ENCODE results near the gene RIBC2.
"Not testable (repeated sequence)": the region's sequence is repeated elsewhere in the genome, so short reads cannot be mapped to it uniquely, and the experiment has no call there.

The RIBC2 gene

GRCh38 chr22:45463691-45464090 lies 50.2 kb downstream of the RIBC2 start:
- H3K4me3 Mint-ChIP-seq; DNase-seq; ATAC-seq; H3K27ac Mint-ChIP-seq; H3K36me3 Mint-ChIP-seq (ENCODE audit: low read depth); H3K9me3 Mint-ChIP-seq; H3K27me3 Mint-ChIP-seq; H3K4me1 Mint-ChIP-seq: not testable (repeated sequence)

- Mint-ChIP-seq H3K4me1 (no peaks in the 10 kb centered on the region), H3K4me3 (no peak overlapping the region), H3K9me3 (peaks cover 5% of the 10 kb centered on the region), H3K27ac (no peak overlapping the region), H3K36me3 (ENCODE audit: low read depth) (no peaks in the 10 kb centered on the region), H3K27me3 (peaks cover 5% of the 10 kb centered on the region)
- no peak for ATAC-seq
- no peak for DNase-seq
Measured at GRCh38 chr22:45465633-45466032, 52.1 kb downstream of the RIBC2 start.

DNA sequence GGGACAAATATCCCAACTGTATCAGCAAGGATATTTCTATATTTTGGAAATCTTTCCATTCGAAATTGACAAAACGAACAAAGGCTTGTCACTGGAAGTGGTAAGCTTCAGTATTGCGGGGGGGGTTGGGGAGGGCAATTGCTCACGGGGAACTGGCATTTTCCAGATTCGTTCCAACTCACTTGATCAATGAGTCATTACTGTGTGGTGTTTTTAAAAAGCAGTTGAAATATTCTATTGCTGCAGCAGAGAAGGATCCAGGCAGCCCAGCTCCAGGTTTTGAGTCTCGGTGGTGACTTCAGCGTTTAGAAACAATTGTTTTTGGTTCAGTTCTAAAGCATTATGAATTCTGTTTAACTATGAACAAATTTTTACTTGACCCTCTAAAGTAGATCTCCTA lies 55.4 kb downstream of the RIBC2 start:
- ATAC-seq: no peak

DNA sequence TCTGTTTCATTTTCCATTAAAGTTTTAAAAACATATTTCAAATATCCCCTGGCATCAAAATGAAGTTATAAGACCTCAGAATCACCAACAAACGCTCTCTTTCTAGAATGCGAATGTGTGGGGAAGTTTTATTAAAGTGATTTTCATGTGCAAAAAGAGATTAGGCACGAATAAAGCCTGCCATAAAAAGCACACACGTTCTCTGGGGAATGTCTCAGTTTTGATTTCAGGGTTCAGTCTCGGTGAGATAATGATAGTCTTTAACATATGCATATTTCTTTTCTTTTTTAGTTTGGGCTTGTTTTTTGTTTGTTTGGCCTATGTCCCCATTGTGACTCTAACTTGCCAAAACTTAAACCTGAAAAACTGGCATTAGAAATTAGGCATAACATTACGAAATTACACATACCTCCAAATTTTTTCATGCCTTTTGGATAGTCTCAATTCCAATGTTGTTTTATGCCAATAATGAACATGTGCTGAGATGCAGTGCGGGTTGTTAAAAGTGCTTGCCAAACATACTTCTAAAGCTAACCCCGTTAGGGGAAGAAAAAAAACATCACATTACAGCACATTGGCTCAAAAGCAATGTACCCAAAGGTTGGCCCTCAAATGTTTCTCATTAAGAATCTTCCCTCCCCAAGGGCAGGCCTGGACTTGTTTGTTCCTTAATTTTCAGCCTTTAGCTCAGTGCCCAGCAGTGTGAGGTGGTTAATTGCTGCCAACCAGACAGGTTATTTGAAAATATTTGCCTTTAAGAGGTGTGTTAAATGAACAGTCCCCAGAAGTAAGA lies 56.0 kb downstream of the RIBC2 start:
- Mint-ChIP-seq H3K36me3 (ENCODE audit: low read depth) (no peaks in the 10 kb centered on the region), H3K27me3 (peaks cover 6% of the 10 kb centered on the region), H3K4me1 (no peaks in the 10 kb centered on the region), H3K4me3 (no peak overlapping the region), H3K9me3 (peaks cover 5% of the 10 kb centered on the region), H3K27ac (no peak overlapping the region)
- DNase-seq (no peak), ATAC-seq (no peak)

More for the DNA sequence above, 55.4 kb downstream of the RIBC2 start:
- Mint-ChIP-seq H3K4me3 (no peak overlapping the region), H3K27ac (no peak overlapping the region), H3K27me3 (peaks cover 6% of the 10 kb centered on the region), H3K36me3 (ENCODE audit: low read depth) (no peaks in the 10 kb centered on the region), H3K4me1 (no peaks in the 10 kb centered on the region), H3K9me3 (peaks cover 5% of the 10 kb centered on the region)
- no peak for DNase-seq

- Mint-ChIP-seq H3K27ac (no peak overlapping the region), H3K9me3 (peaks cover 5% of the 10 kb centered on the region), H3K4me1 (no peaks in the 10 kb centered on the region), H3K4me3 (no peak overlapping the region), H3K36me3 (ENCODE audit: low read depth) (no peaks in the 10 kb centered on the region), H3K27me3 (peaks cover 9% of the 10 kb centered on the region)
- ATAC-seq (no peak), DNase-seq (no peak)
Measured at GRCh38 chr22:45470871-45471270, 57.4 kb downstream of the RIBC2 start.

DNA sequence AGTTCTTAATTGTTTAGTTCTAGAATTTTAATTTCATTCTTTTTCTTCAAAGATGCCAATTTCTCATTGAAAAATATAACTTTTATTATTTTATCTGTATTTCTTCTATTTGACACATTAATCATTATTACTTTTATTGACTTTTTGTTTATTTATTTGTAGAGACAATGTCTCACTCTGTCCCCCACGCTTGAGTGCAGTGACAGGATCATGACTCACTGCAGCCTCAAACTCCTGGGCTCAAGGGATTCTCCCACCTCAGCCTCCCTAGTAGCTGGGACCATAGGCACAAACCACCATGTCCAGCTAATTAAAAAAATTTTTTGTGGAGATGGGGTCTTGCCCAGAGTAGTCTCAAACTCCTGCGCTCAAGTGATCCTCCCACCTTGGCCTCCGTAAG lies 58.9 kb downstream of the RIBC2 start:
- DNase-seq (no peak), ATAC-seq (no peak)
- Mint-ChIP-seq H3K4me3 (no peak overlapping the region), H3K4me1 (no peaks in the 10 kb centered on the region), H3K36me3 (ENCODE audit: low read depth) (no peaks in the 10 kb centered on the region), H3K27ac (no peak overlapping the region), H3K9me3 (peaks cover 5% of the 10 kb centered on the region), H3K27me3 (peaks cover 12% of the 10 kb centered on the region)

DNA sequence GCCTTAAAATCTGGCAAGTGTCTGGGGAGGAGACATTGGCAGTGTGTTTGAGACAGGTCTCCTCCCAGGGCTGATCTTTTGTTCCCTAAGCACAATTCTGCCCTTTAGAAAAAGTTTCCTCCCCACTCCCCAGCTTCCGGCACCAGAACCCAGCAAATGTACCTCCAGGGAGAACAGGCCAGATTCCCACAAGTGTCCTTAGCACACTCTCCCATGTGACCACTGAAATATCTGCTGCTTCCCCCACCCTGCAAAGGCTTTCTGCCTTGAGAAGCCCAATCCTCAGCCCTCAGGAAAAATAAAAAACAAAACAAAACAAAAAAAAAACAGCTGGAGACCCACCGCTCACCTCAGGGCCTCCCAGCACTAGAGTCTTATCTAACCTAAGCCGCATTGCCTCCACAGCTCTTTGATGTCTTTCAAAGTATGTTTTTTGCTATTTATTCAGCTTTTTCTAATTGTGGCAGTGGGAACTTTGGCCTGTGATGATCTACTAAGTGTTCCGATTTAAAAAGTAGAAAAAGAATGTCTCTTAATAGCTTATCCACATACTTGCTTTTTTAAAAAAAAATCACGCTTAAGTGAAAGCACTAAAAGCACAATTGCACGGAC lies 60.2 kb downstream of the RIBC2 start:
- H3K4me3 Mint-ChIP-seq: no peak overlapping the region
- H3K27me3 Mint-ChIP-seq: peaks cover 14% of the 10 kb centered on the region
- ATAC-seq (no peak), DNase-seq (no peak)
- H3K27ac Mint-ChIP-seq: no peak overlapping the region
- no peaks in the 10 kb centered on the region for H3K9me3 Mint-ChIP-seq
- no peaks in the 10 kb centered on the region for H3K36me3 Mint-ChIP-seq (ENCODE audit: low read depth)
- H3K4me1 Mint-ChIP-seq: no peaks in the 10 kb centered on the region

GRCh38 chr22:45475063-45475747 lies 61.7 kb downstream of the RIBC2 start:
- Mint-ChIP-seq H3K36me3 (ENCODE audit: low read depth) (no peaks in the 10 kb centered on the region), H3K4me3 (no peak overlapping the region), H3K27ac (no peak overlapping the region), H3K9me3 (no peaks in the 10 kb centered on the region), H3K4me1 (no peaks in the 10 kb centered on the region), H3K27me3 (peaks cover 14% of the 10 kb centered on the region)
- no peak for DNase-seq
- no peak for ATAC-seq

- ATAC-seq: no peak
- H3K27me3 Mint-ChIP-seq: peaks cover 16% of the 10 kb centered on the region
- H3K27ac Mint-ChIP-seq: no peak overlapping the region
- H3K4me3 Mint-ChIP-seq: no peak overlapping the region
- no peaks in the 10 kb centered on the region for H3K9me3 Mint-ChIP-seq
- no peaks in the 10 kb centered on the region for H3K36me3 Mint-ChIP-seq (ENCODE audit: low read depth)
- H3K4me1 Mint-ChIP-seq: no peaks in the 10 kb centered on the region
- no peak for DNase-seq
Measured at GRCh38 chr22:45475851-45476514, 62.5 kb downstream of the RIBC2 start.

DNA sequence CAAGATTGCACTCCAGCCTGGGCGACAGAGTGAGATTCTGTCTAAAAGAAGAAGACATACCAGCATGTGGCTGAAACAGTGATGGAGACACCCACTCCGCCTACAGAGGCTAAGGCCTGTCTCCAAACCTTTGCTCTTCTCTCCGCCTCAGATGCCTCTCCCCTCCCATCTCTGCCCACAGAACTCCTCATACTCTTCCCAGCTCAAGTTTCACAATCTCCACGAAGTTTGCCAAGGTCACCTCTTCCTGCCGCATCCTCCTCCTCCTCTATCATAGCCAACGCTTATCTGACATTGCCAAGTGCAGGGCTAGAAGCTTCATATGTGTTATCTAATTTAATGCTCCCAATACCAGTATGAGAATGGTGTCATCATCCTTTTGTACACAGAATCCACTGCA lies 63.3 kb downstream of the RIBC2 start:
- peaks cover 16% of the 10 kb centered on the region for H3K27me3 Mint-ChIP-seq
- no peaks in the 10 kb centered on the region for H3K4me1 Mint-ChIP-seq
- H3K36me3 Mint-ChIP-seq (ENCODE audit: low read depth): no peaks in the 10 kb centered on the region
- no peaks in the 10 kb centered on the region for H3K9me3 Mint-ChIP-seq
- no peak for ATAC-seq
- DNase-seq: no peak
- H3K4me3 Mint-ChIP-seq: no peak overlapping the region
- no peak overlapping the region for H3K27ac Mint-ChIP-seq

DNA sequence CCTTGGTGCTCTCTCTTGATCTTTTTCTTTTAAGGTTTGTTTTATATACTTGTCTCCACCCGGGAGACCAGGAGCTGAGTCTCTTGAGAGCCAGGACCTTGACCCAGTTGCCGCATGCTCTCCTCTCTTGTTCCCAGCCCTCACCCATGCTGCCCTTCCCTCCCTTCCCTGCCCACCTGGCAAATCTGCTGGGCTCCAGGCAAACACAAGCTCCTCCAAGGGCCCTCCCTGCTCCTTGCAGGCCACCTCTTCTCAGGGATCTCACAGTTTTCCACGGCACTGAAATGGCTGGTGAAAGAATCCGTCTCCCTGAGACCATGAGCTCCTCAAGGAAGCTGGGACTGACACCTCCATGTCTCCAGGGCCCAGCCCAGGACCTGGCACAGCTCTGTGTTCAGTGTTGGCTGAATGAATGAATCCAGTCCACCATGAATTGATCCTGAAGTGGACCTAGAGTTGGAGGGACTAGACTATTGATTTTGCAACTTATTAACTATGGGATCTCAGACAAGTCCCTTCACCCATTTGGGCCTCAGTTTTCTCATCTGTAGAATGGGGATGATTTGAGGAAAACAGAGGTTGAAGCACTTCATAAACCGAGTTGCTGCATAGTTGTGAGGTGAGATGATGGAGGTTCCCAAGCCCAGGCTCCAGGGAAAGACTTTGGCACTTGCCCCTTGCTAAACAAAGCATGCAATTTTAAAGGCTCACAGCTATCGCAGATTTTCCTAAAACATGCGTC lies 64.0 kb downstream of the RIBC2 start:
- no peaks in the 10 kb centered on the region for H3K4me1 Mint-ChIP-seq
- H3K9me3 Mint-ChIP-seq: no peaks in the 10 kb centered on the region
- no peak overlapping the region for H3K27ac Mint-ChIP-seq
- no peaks in the 10 kb centered on the region for H3K36me3 Mint-ChIP-seq (ENCODE audit: low read depth)
- H3K4me3 Mint-ChIP-seq: no peak overlapping the region
- DNase-seq: no peak
- ATAC-seq: no peak
- peaks cover 16% of the 10 kb centered on the region for H3K27me3 Mint-ChIP-seq

- Mint-ChIP-seq H3K4me1 (no peaks in the 10 kb centered on the region), H3K27ac (no peak overlapping the region), H3K9me3 (no peaks in the 10 kb centered on the region), H3K36me3 (ENCODE audit: low read depth) (no peaks in the 10 kb centered on the region), H3K4me3 (no peak overlapping the region), H3K27me3 (peaks cover 16% of the 10 kb centered on the region)
- DNase-seq (no peak), ATAC-seq (no peak)
Measured at GRCh38 chr22:45478108-45478771, 64.7 kb downstream of the RIBC2 start.

- no peaks in the 10 kb centered on the region for H3K36me3 Mint-ChIP-seq (ENCODE audit: low read depth)
- no peaks in the 10 kb centered on the region for H3K4me1 Mint-ChIP-seq
- no peaks in the 10 kb centered on the region for H3K9me3 Mint-ChIP-seq
- H3K27me3 Mint-ChIP-seq: peaks cover 20% of the 10 kb centered on the region
- no peak overlapping the region for H3K4me3 Mint-ChIP-seq
- DNase-seq: no peak
- no peak overlapping the region for H3K27ac Mint-ChIP-seq
- ATAC-seq: no peak
Measured at GRCh38 chr22:45480717-45481116, 67.2 kb downstream of the RIBC2 start.

DNA sequence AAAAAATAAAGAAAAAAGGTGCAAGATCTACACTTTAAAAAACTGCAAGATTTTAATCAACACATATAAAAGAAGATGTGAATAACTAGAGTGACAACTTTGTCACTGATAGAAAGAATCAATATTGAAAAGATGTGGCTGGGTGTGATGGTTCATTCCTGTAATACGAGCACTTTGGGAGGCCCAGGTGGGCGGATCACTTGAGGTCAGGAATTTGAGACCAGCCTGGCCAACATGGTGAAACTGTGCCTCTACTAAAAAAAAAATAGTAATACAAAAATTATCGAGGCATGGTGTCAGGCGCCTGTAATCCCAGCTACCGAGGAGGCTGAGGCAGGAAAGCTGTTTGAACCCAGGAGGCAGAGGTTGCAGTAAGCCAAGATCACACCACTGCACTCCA lies 68.2 kb downstream of the RIBC2 start:
- Mint-ChIP-seq H3K27me3 (peaks cover 19% of the 10 kb centered on the region), H3K27ac (no peak overlapping the region), H3K36me3 (ENCODE audit: low read depth) (no peaks in the 10 kb centered on the region), H3K9me3 (no peaks in the 10 kb centered on the region), H3K4me3 (no peak overlapping the region), H3K4me1 (no peaks in the 10 kb centered on the region)
- DNase-seq: no peak
- ATAC-seq: no peak
